ENCODE data around the gene PDE1A.

DNA sequence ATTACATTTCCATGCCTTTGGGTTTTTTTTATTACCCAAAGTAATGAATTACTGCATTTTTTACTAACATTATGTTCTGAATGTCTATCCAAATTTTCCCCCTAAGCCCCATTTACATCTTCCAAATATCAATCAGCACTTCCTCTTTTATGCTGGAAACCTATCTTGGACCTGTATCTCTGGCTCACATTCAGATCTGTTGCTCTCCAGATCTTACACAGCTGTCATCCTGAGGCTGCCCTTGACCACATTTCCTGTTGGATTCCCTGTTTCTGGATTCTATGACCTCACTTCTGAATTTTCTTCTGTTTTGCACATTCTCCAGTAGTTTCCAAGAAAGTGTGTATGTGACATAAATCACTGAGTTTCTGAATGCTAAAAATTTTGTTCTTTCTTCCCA is 146.7 kb downstream of the PDE1A start:
- TF ChIP-seq POLR2AphosphoS5 (IDR thresholded peaks at IDR 0.05) (no peak), EP300 (IDR thresholded peaks at IDR 0.05; ENCODE audit: low read depth) (no peak)
- TF ChIP-seq, protein P1, sequence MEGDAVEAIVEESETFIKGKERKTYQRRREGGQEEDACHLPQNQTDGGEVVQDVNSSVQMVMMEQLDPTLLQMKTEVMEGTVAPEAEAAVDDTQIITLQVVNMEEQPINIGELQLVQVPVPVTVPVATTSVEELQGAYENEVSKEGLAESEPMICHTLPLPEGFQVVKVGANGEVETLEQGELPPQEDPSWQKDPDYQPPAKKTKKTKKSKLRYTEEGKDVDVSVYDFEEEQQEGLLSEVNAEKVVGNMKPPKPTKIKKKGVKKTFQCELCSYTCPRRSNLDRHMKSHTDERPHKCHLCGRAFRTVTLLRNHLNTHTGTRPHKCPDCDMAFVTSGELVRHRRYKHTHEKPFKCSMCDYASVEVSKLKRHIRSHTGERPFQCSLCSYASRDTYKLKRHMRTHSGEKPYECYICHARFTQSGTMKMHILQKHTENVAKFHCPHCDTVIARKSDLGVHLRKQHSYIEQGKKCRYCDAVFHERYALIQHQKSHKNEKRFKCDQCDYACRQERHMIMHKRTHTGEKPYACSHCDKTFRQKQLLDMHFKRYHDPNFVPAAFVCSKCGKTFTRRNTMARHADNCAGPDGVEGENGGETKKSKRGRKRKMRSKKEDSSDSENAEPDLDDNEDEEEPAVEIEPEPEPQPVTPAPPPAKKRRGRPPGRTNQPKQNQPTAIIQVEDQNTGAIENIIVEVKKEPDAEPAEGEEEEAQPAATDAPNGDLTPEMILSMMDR (IDR thresholded peaks at IDR 0.05), result no peak
